Muscle of arm (tissue), 12 donors: ENCODE measurements around the gene TGFBRAP1. TPM values are rescaled to one million over a fixed set of nuclear protein-coding genes. Genes with fewer than 3 reads are reported as not detected.

Experiments
- DNase-seq: peaks from one replicate; pipeline ENCODE4 v3.0.0-alpha.2; 2013
- polyA plus RNA-seq, 12 donors: library from polyadenylated mRNA; unstranded; fragments of 120-200 nt; gene quantifications; one replicate each; pipeline ENCODE4 v1.2.1, GENCODE V29; 2013; ENCODE audit not compliant: insufficient read length in 12 of 12

TGFBRAP1 gene
- polyA plus RNA-seq, 12 donors: 7.5 to 11.4 (median 8.7) TPM; not detected in 1

- DNase-seq: no peak
These were observed 87.1 kb downstream of the TGFBRAP1 start for GRCh38 chr2:105242286-105242993.

GRCh38 chr2:105241443-105241842 is 88.1 kb downstream of the TGFBRAP1 start, which contains the start of gene GPR45:
GPR45 (plus strand) TSS chr2:105241743; CDS start chr2:105241859, 116 bp downstream.
- DNase-seq: no peak

GRCh38 chr2:105239924-105240323 is 89.6 kb downstream of the TGFBRAP1 start:
- DNase-seq: no peak

- DNase-seq: no peak
These were observed 90.8 kb downstream of the TGFBRAP1 start for GRCh38 chr2:105238664-105239240.

- no peak for DNase-seq
These were observed 92.3 kb downstream of the TGFBRAP1 start for GRCh38 chr2:105237045-105237765.

- DNase-seq: no peak
These were observed 93.5 kb downstream of the TGFBRAP1 start for GRCh38 chr2:105236060-105236424.

- peak; percentile 76 for DNase-seq
These were observed 94.0 kb downstream of the TGFBRAP1 start for GRCh38 chr2:105235388-105236059.

GRCh38 chr2:105231232-105231619 is 98.3 kb downstream of the TGFBRAP1 start:
- no peak for DNase-seq

GRCh38 chr2:105224444-105224843 is 105.1 kb downstream of the TGFBRAP1 start:
- no peak for DNase-seq

- DNase-seq: no peak
These were observed 108.9 kb downstream of the TGFBRAP1 start for GRCh38 chr2:105220604-105221003.

- no peak for DNase-seq
These were observed 113.8 kb downstream of the TGFBRAP1 start for GRCh38 chr2:105215586-105216192.

Other genes with a start within 250 kb of the TGFBRAP1 start
- gene GPR45, start 88.0 kb downstream of the TGFBRAP1 start, polyA plus RNA-seq: not detected
- gene C2orf49, start 7.8 kb upstream of the TGFBRAP1 start, polyA plus RNA-seq: 10 to 100 TPM in 11 of 12 donors, not detected in 1; 14.8 to 27.5 (median 19.2) TPM
- gene FHL2, start 69.3 kb upstream of the TGFBRAP1 start, polyA plus RNA-seq: 10 to 100 TPM in 11 of 12 donors, not detected in 1; 19.7 to 63.3 (median 45.1) TPM